Activated CD4-positive, alpha-beta T cell treated with anti-CD3 and anti-CD28 coated beads, Interleukin-2, amount 10 ng/mL, durations not matched to agents 24 days and 14 days (primary cell): ENCODE data around the gene RGS8. TPM values are rescaled to one million over a fixed set of nuclear protein-coding genes. Genes with fewer than 3 reads are reported as not detected.

ENCODE experiments used
- DNase-seq: peaks from one replicate; pipeline ENCODE4 v3.0.0; 2022
- H3K27ac Mint-ChIP-seq: one replicate; pipeline ENCODE4 v1.8.0; 2022; ENCODE audit warnings: mild to moderate bottlenecking, mixed read lengths
- H3K27me3 Mint-ChIP-seq: one replicate; pipeline ENCODE4 v1.8.0; 2022; ENCODE audit warnings: mixed read lengths
- H3K36me3 Mint-ChIP-seq: one replicate; pipeline ENCODE4 v1.8.0; 2022; ENCODE audit warnings: low read depth, mild to moderate bottlenecking, mixed read lengths
- H3K4me1 Mint-ChIP-seq: one replicate; pipeline ENCODE4 v1.8.0; 2021; ENCODE audit warnings: mixed read lengths
- H3K4me3 Mint-ChIP-seq: one replicate; pipeline ENCODE4 v1.8.0; 2022; ENCODE audit warnings: mild to moderate bottlenecking, moderate library complexity, mixed read lengths
- H3K9me3 Mint-ChIP-seq: one replicate; pipeline ENCODE4 v1.8.0; 2021; ENCODE audit warnings: mixed read lengths
- intact Hi-C: fragments of 100-400 bp; cut with micrococcal nuclease; formaldehyde crosslinking; loops from one replicate; pipeline ENCODE4 v1.15.1; 2023
- total RNA-seq: library from RNA; stranded (reverse); gene quantifications from 2 replicates; pipeline ENCODE4 v1.2.3, GENCODE V29; 2022

Gene RGS8
- total RNA-seq, 1 donor from 2014 or later: not detected

DNA sequence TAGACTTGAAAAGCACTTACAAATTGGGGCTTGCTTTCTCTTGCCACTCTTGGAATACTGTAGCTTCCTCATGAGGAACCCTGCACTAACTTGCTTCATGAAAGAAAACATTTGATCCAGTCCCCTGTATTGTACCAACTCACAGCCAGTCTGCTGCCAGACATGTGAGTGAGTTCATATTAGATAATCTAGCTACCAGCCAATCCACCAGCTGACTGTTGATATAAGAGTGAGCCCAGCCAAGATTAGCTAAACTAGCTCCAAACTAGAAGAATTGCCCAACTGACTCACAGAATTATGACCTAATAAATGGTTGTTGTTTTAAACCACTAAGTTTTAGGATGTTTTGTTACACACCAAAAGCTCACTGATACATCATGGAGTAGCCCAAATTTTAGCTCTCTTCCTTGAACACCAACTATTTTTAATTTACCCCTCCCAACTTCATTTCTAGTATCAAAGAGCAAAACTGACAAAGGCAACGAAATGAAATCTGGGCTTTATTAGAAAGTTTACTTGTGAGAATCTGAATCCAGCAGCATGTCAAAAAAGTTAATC lies 6.6 kb upstream of the RGS8 start:
- H3K4me1 Mint-ChIP-seq: peaks cover 3% of the 10 kb centered on the region
- H3K27ac Mint-ChIP-seq: no peak overlapping the region
- no peak overlapping the region for H3K4me3 Mint-ChIP-seq
- no peak for DNase-seq
- peaks cover 9% of the 10 kb centered on the region for H3K27me3 Mint-ChIP-seq
- H3K9me3 Mint-ChIP-seq: peaks cover 20% of the 10 kb centered on the region
- intact Hi-C loops: no loop called here
- no peaks in the 10 kb centered on the region for H3K36me3 Mint-ChIP-seq

- Mint-ChIP-seq H3K9me3 (peaks cover 20% of the 10 kb centered on the region), H3K27ac (no peak overlapping the region), H3K4me3 (no peak overlapping the region), H3K36me3 (no peaks in the 10 kb centered on the region), H3K4me1 (peaks cover 5% of the 10 kb centered on the region), H3K27me3 (peaks cover 13% of the 10 kb centered on the region)
- no peak for DNase-seq
- intact Hi-C loops: no loop called here
These were observed 4.2 kb upstream of the RGS8 start for GRCh38 chr1:182688436-182689205.

GRCh38 chr1:182687361-182687760 lies 3.0 kb upstream of the RGS8 start:
- intact Hi-C loops: no loop called here
- Mint-ChIP-seq H3K4me3 (no peak overlapping the region), H3K27me3 (peaks cover 18% of the 10 kb centered on the region), H3K9me3 (peaks cover 15% of the 10 kb centered on the region), H3K36me3 (no peaks in the 10 kb centered on the region), H3K4me1 (peaks cover 7% of the 10 kb centered on the region), H3K27ac (no peak overlapping the region)
- DNase-seq: no peak

- intact Hi-C loops: no loop called here
- peaks cover 15% of the 10 kb centered on the region for H3K9me3 Mint-ChIP-seq
- no peak overlapping the region for H3K27ac Mint-ChIP-seq
- no peak overlapping the region for H3K4me3 Mint-ChIP-seq
- H3K27me3 Mint-ChIP-seq: peaks cover 18% of the 10 kb centered on the region
- DNase-seq: no peak
- peaks cover 7% of the 10 kb centered on the region for H3K4me1 Mint-ChIP-seq
- H3K36me3 Mint-ChIP-seq: no peaks in the 10 kb centered on the region
These were observed 2.1 kb upstream of the RGS8 start for GRCh38 chr1:182686446-182686845.

GRCh38 chr1:182685215-182685614 lies 828 bp upstream of the RGS8 start:
- H3K27me3 Mint-ChIP-seq: peaks cover 18% of the 10 kb centered on the region
- no peak overlapping the region for H3K27ac Mint-ChIP-seq
- H3K4me1 Mint-ChIP-seq: peaks cover 11% of the 10 kb centered on the region
- H3K9me3 Mint-ChIP-seq: peaks cover 7% of the 10 kb centered on the region
- intact Hi-C loops: no loop called here
- no peak overlapping the region for H3K4me3 Mint-ChIP-seq
- no peaks in the 10 kb centered on the region for H3K36me3 Mint-ChIP-seq
- no peak for DNase-seq

- peaks cover 10% of the 10 kb centered on the region for H3K27me3 Mint-ChIP-seq
- no peak overlapping the region for H3K27ac Mint-ChIP-seq
- no peak overlapping the region for H3K4me3 Mint-ChIP-seq
- no peak for DNase-seq
- no peaks in the 10 kb centered on the region for H3K36me3 Mint-ChIP-seq
- peaks cover 10% of the 10 kb centered on the region for H3K4me1 Mint-ChIP-seq
- intact Hi-C loops: no loop called here
- no peaks in the 10 kb centered on the region for H3K9me3 Mint-ChIP-seq
These were observed 1.4 kb downstream of the RGS8 start for GRCh38 chr1:182682898-182683501.

DNA sequence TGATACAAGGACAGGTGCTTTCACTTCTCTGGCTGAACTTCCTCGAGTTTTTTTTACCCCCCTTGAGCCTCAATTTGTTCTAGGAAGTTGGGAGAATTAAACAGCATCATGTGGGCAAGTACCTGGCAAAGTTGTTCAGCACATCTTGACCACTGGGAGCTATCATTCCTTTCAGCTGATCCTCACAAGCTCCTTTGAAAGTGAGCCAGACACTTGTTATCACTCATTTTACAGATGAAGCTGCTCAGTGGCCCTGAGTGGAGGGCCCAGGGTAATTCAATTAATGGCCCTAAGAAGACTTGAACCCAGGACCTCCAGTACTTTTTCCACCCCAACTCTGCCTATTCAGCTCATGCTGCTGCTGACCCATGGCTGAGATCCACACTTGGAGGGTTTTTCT lies 2.0 kb downstream of the RGS8 start:
- H3K36me3 Mint-ChIP-seq: no peaks in the 10 kb centered on the region
- H3K4me3 Mint-ChIP-seq: no peak overlapping the region
- intact Hi-C loops: no loop called here
- peaks cover 10% of the 10 kb centered on the region for H3K27me3 Mint-ChIP-seq
- H3K4me1 Mint-ChIP-seq: peaks cover 12% of the 10 kb centered on the region
- no peak for DNase-seq
- no peak overlapping the region for H3K27ac Mint-ChIP-seq
- H3K9me3 Mint-ChIP-seq: no peaks in the 10 kb centered on the region

- H3K9me3 Mint-ChIP-seq: no peaks in the 10 kb centered on the region
- H3K27ac Mint-ChIP-seq: no peak overlapping the region
- H3K36me3 Mint-ChIP-seq: no peaks in the 10 kb centered on the region
- no peak overlapping the region for H3K4me3 Mint-ChIP-seq
- peaks cover 12% of the 10 kb centered on the region for H3K27me3 Mint-ChIP-seq
- intact Hi-C loops: no loop called here
- peaks cover 12% of the 10 kb centered on the region for H3K4me1 Mint-ChIP-seq
- DNase-seq: no peak
These were observed 2.8 kb downstream of the RGS8 start for GRCh38 chr1:182681568-182681912.

DNA sequence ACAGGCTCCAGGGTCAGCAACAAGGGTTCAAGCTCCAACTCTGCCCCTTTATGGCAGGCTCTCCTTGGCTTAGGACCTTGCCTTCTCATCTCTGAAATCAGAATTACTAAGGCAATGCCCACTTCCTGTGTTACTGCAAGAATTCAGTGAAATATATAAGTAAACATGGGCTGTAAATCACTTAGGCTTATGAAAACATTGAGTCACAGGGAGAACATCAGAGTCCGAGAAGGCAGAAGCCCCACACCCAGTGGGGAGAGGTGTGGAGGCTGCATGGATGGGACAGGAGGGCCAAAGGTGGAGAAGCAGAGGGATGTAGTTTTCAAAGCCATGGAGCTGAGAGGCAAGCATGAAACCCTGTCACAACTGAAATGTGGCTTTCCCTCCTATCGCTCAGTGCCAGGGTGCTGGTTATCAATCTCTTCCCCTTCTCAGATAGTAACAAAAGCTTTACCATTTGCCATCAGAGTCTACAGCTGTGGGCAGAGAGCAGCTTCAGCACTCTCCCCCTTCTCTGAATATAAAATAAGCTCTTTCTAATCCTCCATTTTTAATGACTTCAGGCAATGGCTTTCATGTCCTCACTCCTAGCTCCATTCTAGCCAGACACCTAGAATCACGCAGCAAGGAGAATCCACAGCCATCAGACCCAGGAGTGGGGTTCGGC lies 3.4 kb downstream of the RGS8 start:
- intact Hi-C loops: no loop called here
- no peak overlapping the region for H3K4me3 Mint-ChIP-seq
- H3K36me3 Mint-ChIP-seq: no peaks in the 10 kb centered on the region
- H3K4me1 Mint-ChIP-seq: peaks cover 12% of the 10 kb centered on the region
- H3K9me3 Mint-ChIP-seq: no peaks in the 10 kb centered on the region
- no peak for DNase-seq
- H3K27ac Mint-ChIP-seq: no peak overlapping the region
- H3K27me3 Mint-ChIP-seq: peaks cover 12% of the 10 kb centered on the region

DNA sequence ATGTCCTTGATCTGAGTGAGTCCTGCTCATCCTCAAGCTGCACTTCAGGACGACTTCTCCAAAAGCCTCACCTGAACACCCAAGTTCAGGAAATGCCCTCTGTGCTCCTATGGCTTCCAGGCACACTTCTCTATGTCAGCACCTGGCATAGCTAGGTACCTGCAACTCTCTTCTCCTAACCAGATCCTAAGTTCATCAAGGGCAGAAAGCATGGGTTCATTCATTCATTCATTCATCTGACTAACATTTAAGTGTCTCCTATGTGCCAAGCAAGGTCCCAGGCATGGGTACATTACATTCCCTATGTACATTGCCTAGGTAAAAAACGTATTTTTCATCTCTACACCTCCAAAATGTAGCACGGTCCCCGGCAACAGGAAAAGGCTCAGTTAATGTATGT lies 4.0 kb downstream of the RGS8 start:
- H3K9me3 Mint-ChIP-seq: no peaks in the 10 kb centered on the region
- H3K27me3 Mint-ChIP-seq: peaks cover 14% of the 10 kb centered on the region
- H3K4me1 Mint-ChIP-seq: peaks cover 12% of the 10 kb centered on the region
- no peaks in the 10 kb centered on the region for H3K36me3 Mint-ChIP-seq
- no peak for DNase-seq
- no peak overlapping the region for H3K4me3 Mint-ChIP-seq
- no peak overlapping the region for H3K27ac Mint-ChIP-seq
- intact Hi-C loops: no loop called here

DNA sequence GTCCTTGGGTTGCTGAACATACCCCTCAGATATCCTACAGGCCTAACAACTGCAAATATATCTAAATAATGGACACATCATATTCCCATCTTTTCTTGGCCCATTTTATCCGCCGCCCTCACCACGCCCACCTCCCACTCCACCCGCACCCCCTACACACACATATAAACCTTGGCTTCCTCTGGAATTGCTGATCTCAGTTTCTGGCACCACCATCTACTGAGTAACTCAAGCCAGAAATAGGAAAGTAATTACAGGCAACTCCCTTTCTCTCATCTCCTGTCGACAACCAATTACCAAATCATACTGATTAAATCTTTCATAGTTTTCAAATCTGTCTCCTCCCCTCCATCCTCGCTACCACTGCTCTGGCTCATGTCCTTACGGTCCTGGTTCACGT lies 4.7 kb downstream of the RGS8 start:
- no peak overlapping the region for H3K27ac Mint-ChIP-seq
- H3K9me3 Mint-ChIP-seq: no peaks in the 10 kb centered on the region
- H3K4me1 Mint-ChIP-seq: peaks cover 12% of the 10 kb centered on the region
- intact Hi-C loops: no loop called here
- no peaks in the 10 kb centered on the region for H3K36me3 Mint-ChIP-seq
- H3K27me3 Mint-ChIP-seq: peaks cover 21% of the 10 kb centered on the region
- no peak overlapping the region for H3K4me3 Mint-ChIP-seq
- no peak for DNase-seq

DNA sequence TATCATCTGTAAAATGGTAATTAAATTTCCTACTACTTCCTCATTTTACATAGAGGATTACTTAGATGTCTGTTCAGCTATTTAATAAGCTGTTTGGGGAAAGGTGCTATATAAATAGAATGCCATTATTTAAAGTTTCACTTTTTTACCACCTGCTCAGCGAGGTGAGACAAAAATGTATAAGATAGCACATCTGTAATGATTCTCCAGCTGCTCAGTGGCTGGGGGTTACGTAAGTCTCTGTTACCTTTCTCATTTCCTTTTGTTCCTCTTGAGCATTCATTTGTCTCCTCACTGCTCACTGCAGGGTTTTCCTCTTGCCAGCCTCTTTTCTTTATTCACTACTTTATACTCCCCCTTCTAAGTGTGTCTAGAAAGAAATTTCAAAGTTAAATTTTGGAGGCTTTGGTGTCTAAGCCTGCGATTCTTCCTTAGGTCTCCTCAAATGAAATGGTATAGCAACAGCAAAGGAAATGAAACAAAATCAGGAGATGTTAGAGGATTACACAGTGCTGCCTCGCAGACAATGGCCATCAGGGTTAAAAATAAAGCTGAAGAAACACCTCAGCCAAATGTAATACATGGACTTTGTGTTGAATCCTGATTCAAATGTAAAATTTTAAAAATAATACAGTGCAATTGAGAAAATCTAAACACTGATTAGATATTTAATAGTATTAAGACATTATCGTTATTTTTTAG lies 6.8 kb downstream of the RGS8 start:
- H3K4me3 Mint-ChIP-seq: no peak overlapping the region
- no peaks in the 10 kb centered on the region for H3K36me3 Mint-ChIP-seq
- H3K27ac Mint-ChIP-seq: no peak overlapping the region
- no peaks in the 10 kb centered on the region for H3K9me3 Mint-ChIP-seq
- no peak for DNase-seq
- H3K4me1 Mint-ChIP-seq: peaks cover 8% of the 10 kb centered on the region
- intact Hi-C loops: no loop called here
- peaks cover 21% of the 10 kb centered on the region for H3K27me3 Mint-ChIP-seq

DNA sequence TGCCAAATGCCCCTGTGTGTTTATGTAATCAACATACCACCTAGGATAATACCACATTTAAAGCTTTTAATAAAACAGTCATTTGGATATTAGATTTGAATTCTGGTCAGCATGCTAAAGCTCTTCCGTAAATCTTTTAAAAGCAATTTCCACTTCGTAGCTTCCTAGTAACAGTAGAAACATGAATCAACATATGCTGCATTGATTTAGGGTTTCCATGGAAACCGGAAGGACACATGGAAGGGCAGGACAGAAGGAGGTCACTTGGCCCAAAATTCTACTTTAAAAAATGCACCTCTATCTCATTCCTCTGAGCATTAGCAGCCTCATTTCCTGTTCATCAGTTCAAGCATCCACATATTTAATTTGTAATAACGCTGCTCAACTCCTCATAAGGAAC lies 8.1 kb downstream of the RGS8 start:
- H3K36me3 Mint-ChIP-seq: no peaks in the 10 kb centered on the region
- H3K4me1 Mint-ChIP-seq: peaks cover 8% of the 10 kb centered on the region
- peaks cover 29% of the 10 kb centered on the region for H3K27me3 Mint-ChIP-seq
- no peak overlapping the region for H3K27ac Mint-ChIP-seq
- H3K4me3 Mint-ChIP-seq: no peak overlapping the region
- intact Hi-C loops: no loop called here
- DNase-seq: no peak
- no peaks in the 10 kb centered on the region for H3K9me3 Mint-ChIP-seq
